CD14-positive monocyte (primary cell): ENCODE data around the gene ATF6B. TPM values are rescaled to one million over a fixed set of nuclear protein-coding genes. Genes with fewer than 3 reads are reported as not detected.
"Not testable (repeated sequence)": the region's sequence is repeated elsewhere in the genome, so short reads cannot be mapped to it uniquely, and the experiment has no call there.

Source experiments
- DNase-seq, 3 donors: peaks; one replicate each; pipeline ENCODE4 v3.0.0-alpha.2; 2011 to 2022
- H2AFZ ChIP-seq: 2 replicates; pipeline ENCODE4 v1.6.0; 2012; ENCODE audit warnings: mild to moderate bottlenecking, low read depth, low read length, inconsistent platforms; ENCODE audit not compliant: insufficient read depth, poor library complexity, severe bottlenecking
- H3K27ac ChIP-seq, 2 donors: 1 replicate in 1 of 2; 2 replicates in 1 of 2; pipeline ENCODE4 v1.5.1; 2012 to 2013; ENCODE audit warnings: low read length in 2 of 2, control low read depth in 1 of 2, inconsistent platforms in 1 of 2, low read depth in 1 of 2, mild to moderate bottlenecking in 1 of 2
- H3K27me3 ChIP-seq, 2 donors: one replicate each; pipeline versions ENCODE4 v1.6.0 to v1.6.1; 2011 to 2013; ENCODE audit warnings: low read length in 2 of 2; ENCODE audit not compliant: control insufficient read depth in 2 of 2, insufficient read depth in 2 of 2
- H3K36me3 ChIP-seq, 2 donors: replicated peaks in 1 of 2; 1 replicate in 1 of 2; 2 replicates in 1 of 2; pipeline versions ENCODE4 v1.5.1 to v1.6.1; 2012 to 2013; ENCODE audit warnings: low read length in 2 of 2, control low read depth in 1 of 2, inconsistent platforms in 1 of 2, mild to moderate bottlenecking in 1 of 2; ENCODE audit not compliant: insufficient read depth in 2 of 2, control insufficient read depth in 1 of 2
- H3K4me1 ChIP-seq, 2 donors: 1 replicate in 1 of 2; 2 replicates in 1 of 2; pipeline versions ENCODE4 v1.5.1 to v1.6.1; 2012 to 2013; ENCODE audit warnings: low read length in 2 of 2, control low read depth in 1 of 2, inconsistent platforms in 1 of 2, mild to moderate bottlenecking in 1 of 2, moderate library complexity in 1 of 2; ENCODE audit not compliant: insufficient read depth in 2 of 2, control insufficient read depth in 1 of 2
- H3K4me2 ChIP-seq: replicated peaks from 2 replicates; pipeline ENCODE3; 2012; ENCODE audit warnings: low read length, moderate library complexity, mild to moderate bottlenecking; ENCODE audit not compliant: poor library complexity, severe bottlenecking; ENCODE audit errors: extremely low read depth
- H3K4me3 ChIP-seq, 3 experiments: fragments of 200-600 bp in 1 of 3; sonication (generic) in 1 of 3; replicated peaks in 1 of 3; 1 replicate in 2 of 3; 2 replicates in 1 of 3; pipeline ENCODE4 v1.5.1; 2011 to 2013; ENCODE audit warnings: low read length in 3 of 3, mild to moderate bottlenecking in 3 of 3, control low read depth in 2 of 3, low read depth in 2 of 3, inconsistent platforms in 1 of 3, moderate library complexity in 1 of 3
- H3K79me2 ChIP-seq: 2 replicates; pipeline ENCODE4 v1.6.0; 2012; ENCODE audit warnings: mild to moderate bottlenecking, control low read depth, inconsistent platforms, low read length, moderate library complexity; ENCODE audit not compliant: insufficient read depth
- H3K9ac ChIP-seq: 2 replicates; pipeline ENCODE4 v1.6.0; 2017; ENCODE audit warnings: low read length, mild to moderate bottlenecking; ENCODE audit not compliant: insufficient read depth, poor library complexity, severe bottlenecking
- H3K9me3 ChIP-seq, 2 donors: replicated peaks in 1 of 2; 1 replicate in 1 of 2; 2 replicates in 1 of 2; pipeline versions ENCODE4 v1.5.1 to v1.6.1; 2012 to 2013; ENCODE audit warnings: low read length in 2 of 2, control low read depth in 1 of 2; ENCODE audit not compliant: control insufficient read depth in 1 of 2, insufficient read depth in 1 of 2
- H4K20me1 ChIP-seq: 2 replicates; pipeline ENCODE4 v1.6.0; 2012; ENCODE audit warnings: mild to moderate bottlenecking, low read length, control low read depth, moderate library complexity; ENCODE audit not compliant: insufficient read depth
- H3K27ac Mint-ChIP-seq, 7 donors: one replicate each; pipeline ENCODE4 v1.8.0; 2020; ENCODE audit warnings: mild to moderate bottlenecking in 7 of 7, mixed read lengths in 7 of 7, moderate library complexity in 6 of 7, inconsistent platforms in 2 of 7
- H3K27me3 Mint-ChIP-seq, 3 donors: one replicate each; pipeline ENCODE4 v1.8.0; 2021 to 2022; ENCODE audit warnings: low read depth in 3 of 3, mild to moderate bottlenecking in 3 of 3, mixed read lengths in 3 of 3, moderate library complexity in 3 of 3, inconsistent platforms in 1 of 3
- H3K36me3 Mint-ChIP-seq, 2 donors: one replicate each; pipeline ENCODE4 v1.8.0; 2020; ENCODE audit warnings: mixed read lengths in 2 of 2, inconsistent platforms in 1 of 2, mild to moderate bottlenecking in 1 of 2
- H3K4me1 Mint-ChIP-seq: one replicate; pipeline ENCODE4 v1.8.0; 2020; ENCODE audit warnings: mild to moderate bottlenecking, mixed read lengths
- H3K4me3 Mint-ChIP-seq, 2 donors: one replicate each; pipeline ENCODE4 v1.8.0; 2020; ENCODE audit warnings: mild to moderate bottlenecking in 2 of 2, mixed read lengths in 2 of 2, moderate library complexity in 1 of 2
- H3K9me3 Mint-ChIP-seq, 7 donors: one replicate each; pipeline ENCODE4 v1.8.0; 2020 to 2022; ENCODE audit warnings: mixed read lengths in 7 of 7, mild to moderate bottlenecking in 6 of 7, moderate library complexity in 6 of 7, inconsistent platforms in 2 of 7
- WGBS: methylation state at CpG from one replicate; pipeline ENCODE4 v1.1.5; 2013; ENCODE audit warnings: missing lambda C conversion rate; ENCODE audit not compliant: insufficient coverage; 5-methylcytosine and 5-hydroxymethylcytosine counted together
- intact Hi-C, 2 donors: fragments of 100-400 bp; cut with micrococcal nuclease; formaldehyde crosslinking; loops; one replicate each; pipeline versions ENCODE4 v1.15.0 to v1.15.1; 2023
- polyA plus RNA-seq, 3 donors: library from polyadenylated mRNA; depleted of rRNA in 1 of 3; unstranded in 2 of 3; stranded (reverse) in 1 of 3; fragments of 300-500 nt in 2 of 3; fragments of >200 nt in 1 of 3; fragmentation: Illumina TruSeq in 2 of 3; gene quantifications; 1 replicate in 2 of 3; 2 replicates in 1 of 3; pipeline ENCODE4 v1.2.3, GENCODE V29; 2012 to 2021
- TF ChIP-seq, protein P1 (sequence below): fragments of 200-600 bp; IDR thresholded peaks from one replicate; pipeline ENCODE4 v1.8.0; 2022; ENCODE audit warnings: antibody characterized with exemption, mild to moderate bottlenecking

Gene ATF6B
- polyA plus RNA-seq, 3 donors: 15.7 to 147 (median 17.8) TPM

DNA sequence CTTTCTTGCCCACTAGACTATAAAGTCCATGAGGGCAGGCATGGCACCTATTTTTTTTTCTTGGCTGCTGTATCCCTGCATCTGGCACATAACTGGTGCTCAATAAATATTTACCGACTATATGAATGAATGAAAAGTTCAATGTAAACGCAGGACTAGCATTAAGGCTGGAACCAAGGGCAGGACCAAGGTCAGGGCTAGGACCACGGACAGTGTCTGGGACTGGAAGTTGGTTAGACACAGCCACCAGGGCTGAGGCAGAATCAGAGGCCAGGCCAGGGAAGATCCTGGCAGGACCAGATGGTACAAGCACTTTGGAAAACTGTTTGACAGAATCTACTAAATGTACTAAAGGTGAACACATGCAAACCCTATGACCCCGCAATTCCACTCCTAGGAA lies 22.6 kb downstream of the ATF6B start:
- Histone ChIP-seq H3K27me3 (peaks cover 3 to 21% of the 10 kb centered on the region in 2 donors), H3K27ac (no peak overlapping the region), H3K9me3 (no peaks in the 10 kb centered on the region), H3K9ac (no peak overlapping the region), H3K4me1 (no peaks in the 10 kb centered on the region), H3K79me2 (no peaks in the 10 kb centered on the region), H4K20me1 (no peaks in the 10 kb centered on the region), H3K36me3 (no peaks in the 10 kb centered on the region), H3K4me3 (no peak overlapping the region), H3K4me2 (no peak overlapping the region), H2AFZ (no peak overlapping the region)
- Mint-ChIP-seq H3K4me3 (no peak overlapping the region), H3K27me3 (peaks cover 30 to 67% (median 43%) of the 10 kb centered on the region in 3 donors), H3K27ac (no peak overlapping the region), H3K36me3 (no peaks in the 10 kb centered on the region), H3K9me3 (peaks cover 0 to 2% (median 1%) of the 10 kb centered on the region in 7 donors), H3K4me1 (peaks cover 8% of the 10 kb centered on the region)
- TF ChIP-seq, protein P1, sequence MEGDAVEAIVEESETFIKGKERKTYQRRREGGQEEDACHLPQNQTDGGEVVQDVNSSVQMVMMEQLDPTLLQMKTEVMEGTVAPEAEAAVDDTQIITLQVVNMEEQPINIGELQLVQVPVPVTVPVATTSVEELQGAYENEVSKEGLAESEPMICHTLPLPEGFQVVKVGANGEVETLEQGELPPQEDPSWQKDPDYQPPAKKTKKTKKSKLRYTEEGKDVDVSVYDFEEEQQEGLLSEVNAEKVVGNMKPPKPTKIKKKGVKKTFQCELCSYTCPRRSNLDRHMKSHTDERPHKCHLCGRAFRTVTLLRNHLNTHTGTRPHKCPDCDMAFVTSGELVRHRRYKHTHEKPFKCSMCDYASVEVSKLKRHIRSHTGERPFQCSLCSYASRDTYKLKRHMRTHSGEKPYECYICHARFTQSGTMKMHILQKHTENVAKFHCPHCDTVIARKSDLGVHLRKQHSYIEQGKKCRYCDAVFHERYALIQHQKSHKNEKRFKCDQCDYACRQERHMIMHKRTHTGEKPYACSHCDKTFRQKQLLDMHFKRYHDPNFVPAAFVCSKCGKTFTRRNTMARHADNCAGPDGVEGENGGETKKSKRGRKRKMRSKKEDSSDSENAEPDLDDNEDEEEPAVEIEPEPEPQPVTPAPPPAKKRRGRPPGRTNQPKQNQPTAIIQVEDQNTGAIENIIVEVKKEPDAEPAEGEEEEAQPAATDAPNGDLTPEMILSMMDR: no peak
- no peak for DNase-seq
- intact Hi-C loops: no loop called here
- 92% methylated on average over 3 of the region's 4 CpGs for WGBS

DNA sequence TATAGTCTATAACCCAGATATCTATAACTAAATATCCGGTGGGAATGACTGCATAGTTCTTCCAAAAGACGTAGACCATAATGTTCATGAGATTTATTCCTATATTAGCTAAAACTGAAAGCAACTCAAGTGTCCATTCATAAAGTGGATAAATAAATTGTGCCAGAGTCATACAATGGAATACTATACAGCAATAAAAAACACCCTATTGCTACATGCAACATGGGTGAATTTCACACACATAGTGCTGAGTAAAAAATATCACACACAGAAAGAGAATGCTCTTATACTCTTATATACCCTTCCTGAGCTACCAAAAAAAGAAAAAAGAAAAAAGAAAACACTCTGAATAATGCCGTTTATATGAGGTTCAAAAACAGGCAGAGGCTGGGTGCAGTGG lies 25.8 kb downstream of the ATF6B start:
- no peaks in the 10 kb centered on the region for H3K4me1 ChIP-seq
- no peak overlapping the region for H3K4me3 ChIP-seq
- WGBS: no CpG with 5 or more reads among the region's 3 CpGs

DNA sequence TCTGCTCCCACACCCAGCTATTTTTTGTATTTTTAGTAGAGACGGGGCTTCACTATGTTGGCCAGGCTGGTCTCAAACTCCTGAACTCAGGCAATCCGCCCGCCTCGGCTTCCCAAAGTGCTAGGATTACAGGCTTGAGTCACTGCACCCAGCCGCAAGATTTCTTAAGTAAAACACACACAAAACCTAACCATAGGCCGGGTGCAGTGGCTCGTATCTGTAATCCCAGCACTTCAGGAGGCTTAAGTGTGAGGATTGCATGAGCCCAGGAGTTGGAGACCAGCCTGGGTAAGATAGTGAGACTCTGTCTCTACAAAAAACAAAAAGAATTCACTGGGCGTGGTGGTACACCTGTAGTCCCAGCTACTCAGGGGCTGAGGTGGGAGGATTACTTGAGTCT lies 27.8 kb downstream of the ATF6B start:
- H3K4me3 ChIP-seq, H3K9ac ChIP-seq, H3K9me3 Mint-ChIP-seq, H3K36me3 ChIP-seq, DNase-seq, H3K4me2 ChIP-seq, intact Hi-C loops, H3K27ac Mint-ChIP-seq, H2AFZ ChIP-seq, H3K4me1 Mint-ChIP-seq, H3K79me2 ChIP-seq, H4K20me1 ChIP-seq, H3K4me3 Mint-ChIP-seq, H3K36me3 Mint-ChIP-seq, H3K27ac ChIP-seq, H3K4me1 ChIP-seq: not testable (repeated sequence)
- H3K27me3 Mint-ChIP-seq: peaks cover 44 to 62% (median 46%) of the 10 kb centered on the region in 3 donors
- peaks cover 12 to 34% of the 10 kb centered on the region in 2 donors for H3K27me3 ChIP-seq
- H3K9me3 ChIP-seq: peaks cover 0 to 13% of the 10 kb centered on the region in 2 donors
- 100% methylated on average over 1 of the region's 8 CpGs for WGBS

More for the DNA sequence above, 25.8 kb downstream of the ATF6B start:
- Histone ChIP-seq H3K4me2 (no peak overlapping the region), H3K79me2 (no peaks in the 10 kb centered on the region), H3K36me3 (no peaks in the 10 kb centered on the region), H3K27ac (no peak overlapping the region), H3K9ac (no peak overlapping the region), H2AFZ (no peak overlapping the region), H3K9me3 (peaks cover 0 to 3% of the 10 kb centered on the region in 2 donors), H3K27me3 (peaks cover 3 to 16% of the 10 kb centered on the region in 2 donors), H4K20me1 (no peaks in the 10 kb centered on the region)
- intact Hi-C loops: no loop called here
- no peak for DNase-seq
- TF ChIP-seq, protein P1: no peak
- H3K36me3 Mint-ChIP-seq: no peaks in the 10 kb centered on the region
- H3K27ac Mint-ChIP-seq: no peak overlapping the region
- no peaks in the 10 kb centered on the region for H3K4me1 Mint-ChIP-seq
- H3K9me3 Mint-ChIP-seq: peaks cover 0 to 5% (median 0%) of the 10 kb centered on the region in 7 donors
- H3K4me3 Mint-ChIP-seq: no peak overlapping the region
- H3K27me3 Mint-ChIP-seq: peaks cover 30 to 56% (median 31%) of the 10 kb centered on the region in 3 donors
